Pancreas (tissue), 10 donors: ENCODE data around the gene SLC48A1. TPM values are rescaled to one million over a fixed set of nuclear protein-coding genes. Genes with fewer than 3 reads are reported as not detected.
A peak's percentile ranks its signal among the peaks of the same experiment; 100 is the strongest.

Source experiments
- ATAC-seq, 4 donors: fragments of 200-7000 bp; cut with Tn5 transposase; one replicate each; pipeline versions ENCODE4 v1.8.0 to v1.9.1; 2020; ENCODE audit warnings: mild to moderate bottlenecking in 4 of 4, moderate library complexity in 4 of 4
- DNase-seq, 6 donors: peaks; one replicate each; pipeline ENCODE4 v3.0.0-alpha.2; 2020
- FAIRE-seq: peaks from 2 replicates; lab custom pipeline; 2012; peaks lifted over from hg19 to GRCh38; lab: Jason Lieb, UNC
- H3K27ac ChIP-seq, 4 donors: fragments of 200-600 bp; sonication (generic); 1 replicate in 3 of 4; 2 replicates in 1 of 4; pipeline versions ENCODE4 v1.5.0 to v1.8.0; 2020
- H3K27me3 ChIP-seq, 4 donors: fragments of 200-600 bp; one replicate each; pipeline ENCODE4 v1.8.0; 2021
- H3K36me3 ChIP-seq, 3 donors: fragments of 200-600 bp; sonication (generic) in 1 of 3; one replicate each; pipeline versions ENCODE4 v1.5.0 to v1.8.0; 2020 to 2021
- H3K4me1 ChIP-seq, 3 donors: fragments of 200-600 bp; one replicate each; pipeline ENCODE4 v1.8.0; 2021
- H3K4me3 ChIP-seq, 4 donors: fragments of 200-600 bp; sonication (generic) in 2 of 4; one replicate each; pipeline versions ENCODE4 v1.5.0 to v1.8.0; 2020 to 2021
- H3K9me3 ChIP-seq, 4 donors: fragments of 200-600 bp; one replicate each; pipeline ENCODE4 v1.8.0; 2021
- WGBS, 2 donors: extraction: QIAGEN DNeasy Blood & Tissue Kit; methylation state at CpG; one replicate each; pipeline ENCODE4 v1.1.7; 2013; 5-methylcytosine and 5-hydroxymethylcytosine counted together
- intact Hi-C, 3 donors: fragments of 100-400 bp; cut with DNase I; formaldehyde crosslinking; loops; one replicate each; pipeline versions ENCODE4 v1.11.1 to v1.14.2; 2022
- polyA plus RNA-seq, 2 donors: library from polyadenylated mRNA; stranded (reverse); fragments of 200-250 nt; gene quantifications; one replicate each; pipeline ENCODE4 v1.2.3, GENCODE V29; 2013
- total RNA-seq, 6 donors: library from RNA; stranded (reverse); fragmentation: NEBNext Ultra II Directional in 4 of 6; extraction: Animal tissue kit (Norgen Biotek cat#: 25700) in 4 of 6; gene quantifications; one replicate each; pipeline versions ENCODE4 v1.2.1 to v1.2.4, GENCODE V29; 2021 to 2023
- TF ChIP-seq, protein P1 (sequence below), 4 donors: fragments of 200-600 bp; sonication (generic) in 3 of 4; IDR thresholded peaks; one replicate each; pipeline versions ENCODE4 v1.5.0 to v1.8.0; 2021; ENCODE audit warnings: antibody characterized with exemption in 4 of 4
- donor health status: healthy with polysubstance abuse.
- donor health status: DM: no; HTN: no; CAD: no; lungs with moderate emphysema.
- donor health status: DM: no; HTN: no; CAD: no.
- donor health status: control.
- donor health status: control.
- donor health status: Bipolar disorder and iron deficiency.
- donor health status: DM: yes; HTN: yes; CAD: no.
- donor health status: DM: no; HTN: no; CAD: no.
- donor health status: DM: no; HTN: no; CAD: no.
- donor health status: DM: yes; HTN: yes; CAD: no.

SLC48A1 gene
- total and polyA plus RNA-seq, 8 donors, result 12.2 to 17.2 (median 13.8) TPM

DNA sequence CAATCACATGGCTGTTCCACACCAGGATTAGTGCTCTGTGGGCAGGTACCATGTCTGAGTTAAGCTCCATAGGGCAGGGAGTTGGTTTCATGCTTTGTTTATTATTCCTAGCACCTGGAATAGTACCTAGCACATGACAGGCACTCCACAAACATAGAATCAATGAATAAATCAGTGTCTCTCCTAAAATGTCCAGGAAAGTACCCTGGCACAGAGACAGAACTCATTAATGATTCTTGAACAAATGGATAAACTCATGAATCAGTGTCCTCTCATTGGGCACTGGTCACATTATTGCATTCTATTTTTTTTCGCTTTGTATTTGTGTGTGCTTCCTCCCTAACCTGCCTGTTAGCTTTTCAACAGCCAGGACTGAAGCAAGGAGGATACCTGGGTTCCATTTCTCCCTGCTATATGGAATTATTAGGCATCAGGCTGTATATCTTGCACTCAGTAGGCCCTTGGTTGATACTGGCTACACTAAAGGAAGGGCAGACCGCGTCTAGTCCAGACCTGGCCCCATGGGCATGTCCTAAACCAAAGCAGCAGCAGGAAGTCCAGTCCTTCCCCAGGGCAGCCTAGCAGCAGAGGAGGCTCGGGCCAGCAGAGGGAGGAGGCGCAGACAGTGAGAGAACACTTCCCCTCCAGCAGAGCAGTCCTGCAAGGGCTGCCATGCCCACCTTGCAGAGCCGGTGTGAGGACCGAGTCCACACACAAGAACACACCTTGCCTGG, 28.3 kb downstream of the SLC48A1 start:
- Histone ChIP-seq H3K27ac (peak overlapping the region; percentile 46 to 81 (median 67)), H3K36me3 (no peaks in the 10 kb centered on the region), H3K27me3 (no peaks in the 10 kb centered on the region), H3K9me3 (no peaks in the 10 kb centered on the region), H3K4me3 (no peak overlapping the region), H3K4me1 (peaks cover 0 to 27% (median 0%) of the 10 kb centered on the region in 3 donors)
- intact Hi-C loops, result no loop called here
- FAIRE-seq (no peak), DNase-seq (no peak), ATAC-seq (peak; percentile 52 to 76 (median 66))
- TF ChIP-seq, protein P1, sequence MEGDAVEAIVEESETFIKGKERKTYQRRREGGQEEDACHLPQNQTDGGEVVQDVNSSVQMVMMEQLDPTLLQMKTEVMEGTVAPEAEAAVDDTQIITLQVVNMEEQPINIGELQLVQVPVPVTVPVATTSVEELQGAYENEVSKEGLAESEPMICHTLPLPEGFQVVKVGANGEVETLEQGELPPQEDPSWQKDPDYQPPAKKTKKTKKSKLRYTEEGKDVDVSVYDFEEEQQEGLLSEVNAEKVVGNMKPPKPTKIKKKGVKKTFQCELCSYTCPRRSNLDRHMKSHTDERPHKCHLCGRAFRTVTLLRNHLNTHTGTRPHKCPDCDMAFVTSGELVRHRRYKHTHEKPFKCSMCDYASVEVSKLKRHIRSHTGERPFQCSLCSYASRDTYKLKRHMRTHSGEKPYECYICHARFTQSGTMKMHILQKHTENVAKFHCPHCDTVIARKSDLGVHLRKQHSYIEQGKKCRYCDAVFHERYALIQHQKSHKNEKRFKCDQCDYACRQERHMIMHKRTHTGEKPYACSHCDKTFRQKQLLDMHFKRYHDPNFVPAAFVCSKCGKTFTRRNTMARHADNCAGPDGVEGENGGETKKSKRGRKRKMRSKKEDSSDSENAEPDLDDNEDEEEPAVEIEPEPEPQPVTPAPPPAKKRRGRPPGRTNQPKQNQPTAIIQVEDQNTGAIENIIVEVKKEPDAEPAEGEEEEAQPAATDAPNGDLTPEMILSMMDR (IDR thresholded peaks at IDR 0.05), result no peak
- WGBS, 2 donors, result 47 to 59% methylated on average over 7 of the region's 7 CpGs

DNA sequence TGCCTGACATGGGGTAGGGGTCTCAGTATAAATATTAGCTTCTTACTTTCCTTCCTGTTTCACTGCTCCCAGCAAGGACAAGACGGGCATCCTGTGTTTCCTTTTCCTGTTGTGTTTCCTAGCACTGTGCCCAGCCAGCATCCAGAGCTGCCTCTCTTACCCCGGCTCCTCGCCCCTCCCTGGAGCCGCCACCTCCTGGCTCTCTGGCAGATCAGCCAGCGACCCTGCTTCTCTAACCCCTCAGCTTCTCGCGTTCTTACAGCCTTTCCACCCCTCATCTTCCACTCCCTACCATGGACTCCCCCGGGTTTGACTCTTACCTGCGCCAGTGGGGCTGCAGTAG, 28.8 kb downstream of the SLC48A1 start:
- intact Hi-C loops, result no loop called here
- TF ChIP-seq, protein P1 (IDR thresholded peaks at IDR 0.05), result no peak
- Histone ChIP-seq H3K9me3 (no peaks in the 10 kb centered on the region), H3K4me3 (no peak overlapping the region), H3K36me3 (no peaks in the 10 kb centered on the region), H3K4me1 (peaks cover 0 to 27% (median 0%) of the 10 kb centered on the region in 3 donors), H3K27ac (peak overlapping the region; percentile 46 to 81 (median 67)), H3K27me3 (no peaks in the 10 kb centered on the region)
- WGBS, 2 donors, result 62 to 68% methylated on average over 9 of the region's 9 CpGs
- no peak for FAIRE-seq
- DNase-seq, result no peak
- peak in 2 of 4 donors; percentile 3 to 23 for ATAC-seq

DNA sequence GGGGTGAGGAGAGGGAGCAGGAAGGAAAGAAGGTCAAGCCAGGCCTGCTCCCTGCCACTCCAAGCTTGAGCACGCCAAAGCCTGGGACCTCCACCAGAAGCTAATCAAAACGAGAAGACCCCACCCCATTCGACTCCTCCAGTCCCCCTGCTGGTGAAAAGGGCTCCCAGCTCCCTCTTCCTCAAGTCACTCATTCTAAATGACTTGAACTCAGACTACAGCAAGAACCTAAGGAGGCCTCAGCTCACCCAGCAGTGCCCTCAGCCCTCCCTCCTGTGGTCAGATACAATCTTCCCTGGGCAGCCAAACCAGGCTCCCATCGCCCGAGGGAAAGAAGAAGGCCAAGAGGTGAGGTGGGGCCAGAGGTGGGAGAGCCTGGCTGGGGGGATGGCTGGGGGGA, 29.3 kb downstream of the SLC48A1 start:
- Histone ChIP-seq H3K9me3 (no peaks in the 10 kb centered on the region), H3K36me3 (no peaks in the 10 kb centered on the region), H3K4me1 (peaks cover 0 to 32% (median 0%) of the 10 kb centered on the region in 3 donors), H3K27me3 (no peaks in the 10 kb centered on the region), H3K4me3 (no peak overlapping the region), H3K27ac (peak overlapping the region; percentile 46 to 81 (median 67))
- WGBS, 2 donors, result 46 to 52% methylated on average over 5 of the region's 5 CpGs
- intact Hi-C loops, result no loop called here
- TF ChIP-seq, protein P1 (IDR thresholded peaks at IDR 0.05), result no peak
- FAIRE-seq (no peak), DNase-seq (no peak), ATAC-seq (peak in 1 of 4 donors; percentile 5)

DNA sequence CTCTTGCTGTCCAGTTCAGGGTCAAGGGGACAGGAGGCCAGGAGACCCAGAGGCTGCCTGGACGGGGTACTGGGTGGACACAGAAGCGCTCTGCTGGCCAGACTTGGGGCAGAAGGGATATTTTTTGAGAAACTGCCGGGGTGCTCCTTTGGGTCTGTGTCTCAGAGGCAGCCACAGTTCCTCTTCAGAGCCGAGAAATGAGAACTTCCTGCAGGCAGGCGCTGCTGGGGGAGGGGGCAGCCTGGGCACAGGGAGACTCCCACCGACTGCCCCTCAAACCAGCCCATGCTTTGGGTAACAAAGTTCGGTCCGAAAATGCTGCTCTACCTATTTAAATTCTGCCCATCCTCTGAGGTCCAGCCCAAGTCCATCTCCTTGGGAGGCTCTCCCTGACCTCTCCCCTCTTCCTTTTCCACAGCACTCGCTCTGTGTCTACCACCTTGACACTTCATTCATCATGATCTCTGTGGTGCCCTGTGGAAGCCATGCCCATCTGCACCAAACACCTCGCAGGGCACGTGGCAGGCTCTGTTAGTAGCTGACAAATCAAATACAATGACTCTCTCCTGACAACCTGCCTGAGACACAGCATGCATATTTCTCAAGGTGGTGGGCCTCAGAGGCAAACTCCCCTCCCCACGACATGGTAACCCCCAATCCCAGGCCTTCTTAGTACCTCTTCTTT, 30.3 kb downstream of the SLC48A1 start:
- no peak for ATAC-seq
- H3K36me3 ChIP-seq, result no peaks in the 10 kb centered on the region
- no peaks in the 10 kb centered on the region for H3K27me3 ChIP-seq
- no peak overlapping the region for H3K4me3 ChIP-seq
- no peaks in the 10 kb centered on the region for H3K9me3 ChIP-seq
- H3K4me1 ChIP-seq, result peaks cover 0 to 40% (median 0%) of the 10 kb centered on the region in 3 donors
- intact Hi-C loops, result no loop called here
- FAIRE-seq, result no peak
- peak overlapping the region in 3 of 4 donors; percentile 56 to 81 (median 78) for H3K27ac ChIP-seq
- WGBS, 2 donors, result 75% methylated on average over 12 of the region's 12 CpGs
- TF ChIP-seq, protein P1 (IDR thresholded peaks at IDR 0.05), result no peak
- no peak for DNase-seq
